K562 (cell line): ENCODE data around the gene RARG. TPM values are rescaled to one million over a fixed set of nuclear protein-coding genes. Genes with fewer than 3 reads are reported as not detected.
A peak's percentile ranks its signal among the peaks of the same experiment; 100 is the strongest.

ENCODE experiments used
- CHD1 ChIP-seq: fragments of 200-600 bp; sonication (generic); IDR thresholded peaks from one replicate; pipeline ENCODE4 v1.6.1; 2012; ENCODE audit warnings: mild to moderate bottlenecking, moderate library complexity, low read length, inconsistent platforms
- DACH1 ChIP-seq: fragments of 450-650 bp; IDR thresholded peaks from 2 replicates; pipeline ENCODE4 v1.6.1; 2018; ENCODE audit not compliant: partially characterized antibody
- GTF2E2 ChIP-seq: fragments of 200-800 bp; sonication (Bioruptor generic); IDR thresholded peaks from 2 replicates; pipeline ENCODE4 v1.6.1; 2016; ENCODE audit warnings: missing genetic modification characterization, missing compliant biosample characterization
- JUNB ChIP-seq: fragments of 450-650 bp; formaldehyde crosslinking; conservative IDR thresholded peaks from 2 replicates; pipeline ENCODE4 v1.4.0; 2020; ENCODE audit warnings: mild to moderate bottlenecking
- MAX ChIP-seq: sonication (generic); formaldehyde crosslinking; IDR thresholded peaks from 2 replicates; pipeline ENCODE4 v1.9.0; 2022; ENCODE audit warnings: mild to moderate bottlenecking, missing genetic modification reagents
- MBD2 ChIP-seq: sonication (generic); IDR thresholded peaks from 2 replicates; pipeline ENCODE4 v1.6.1; 2016; ENCODE audit warnings: low read depth, borderline replicate concordance
- MITF ChIP-seq: IDR thresholded peaks from 2 replicates; pipeline ENCODE4 v1.6.1; 2014; ENCODE audit warnings: antibody characterized with exemption
- PCBP1 ChIP-seq: fragments of 200-400 bp; formaldehyde crosslinking; IDR thresholded peaks from 2 replicates; pipeline ENCODE4 v1.6.1; 2018; ENCODE audit warnings: mild to moderate bottlenecking, low read depth, low read length; ENCODE audit not compliant: poor library complexity, severe bottlenecking
- POLR3A ChIP-seq: IDR thresholded peaks from 2 replicates; pipeline ENCODE4 v1.6.1; 2011; ENCODE audit warnings: borderline replicate concordance, mild to moderate bottlenecking, moderate library complexity; ENCODE audit not compliant: insufficient read length, insufficient read depth; ENCODE audit errors: extremely low read depth
- PTRF ChIP-seq: fragments of 450-650 bp; IDR thresholded peaks from 2 replicates; pipeline ENCODE4 v1.6.1; 2016; ENCODE audit warnings: mild to moderate bottlenecking, missing genetic modification characterization, missing compliant biosample characterization
- RCOR1 ChIP-seq, 2 experiments: IDR thresholded peaks; 2 replicates each; pipeline ENCODE4 v1.6.1; 2012; ENCODE audit warnings: low read depth in 2 of 2, low read length in 2 of 2, borderline replicate concordance in 1 of 2, improper control_type of control experiment in 1 of 2
- SIN3B ChIP-seq: fragments of 450-650 bp; IDR thresholded peaks from 2 replicates; pipeline ENCODE4 v1.6.1; 2017; ENCODE audit warnings: low read depth, mild to moderate bottlenecking, moderate library complexity
- TAF9B ChIP-seq: fragments of 450-650 bp; IDR thresholded peaks from 2 replicates; pipeline ENCODE4 v1.6.1; 2018; ENCODE audit warnings: mild to moderate bottlenecking; ENCODE audit not compliant: partially characterized antibody
- THAP12 ChIP-seq: fragments of 250-450 bp; sonication (Bioruptor Pico); IDR thresholded peaks from 2 replicates; pipeline ENCODE4 v1.9.0; 2021; ENCODE audit warnings: mild to moderate bottlenecking, inconsistent platforms
- ZBTB7A ChIP-seq: IDR thresholded peaks from 2 replicates; pipeline ENCODE4 v1.6.1; 2011; ENCODE audit warnings: low read depth, mild to moderate bottlenecking, low read length, moderate library complexity, borderline replicate concordance; ENCODE audit not compliant: control insufficient read depth
- ZNF197 ChIP-seq: fragments of 200-800 bp; sonication (Bioruptor generic); IDR thresholded peaks from 2 replicates; pipeline ENCODE4 v1.6.1; 2016; ENCODE audit warnings: low read depth, missing genetic modification characterization, missing compliant biosample characterization
- polyA plus RNA-seq, 8 experiments: library from polyadenylated mRNA; depleted of rRNA in 4 of 8; stranded (reverse) in 5 of 8; unstranded in 3 of 8; fragments of >200 nt; fragmentation: Nextera tagmentation in 2 of 8; fragmentation: Illumina TruSeq in 1 of 8; extraction: Ambion mirVana in 2 of 8; extraction: Trizol in 1 of 8; gene quantifications; 2 replicates each; pipeline versions ENCODE4 v1.2.1 to v1.2.3, GENCODE V29; 2011 to 2014; ENCODE audit warnings: inconsistent platforms in 1 of 8, missing spikeins in 1 of 8
- total RNA-seq, 7 experiments: library from RNA; depleted of rRNA in 6 of 7; stranded (reverse); fragments of >200 nt in 6 of 7; fragmentation: Illumina TruSeq in 2 of 7; extraction: Trizol in 2 of 7; gene quantifications; 2 replicates each; pipeline versions ENCODE4 v1.2.1 to v1.2.3, GENCODE V29; 2011 to 2021; ENCODE audit warnings: low replicate concordance in 1 of 7
- TF ChIP-seq, protein P1 (sequence below): sonication (generic); formaldehyde crosslinking; IDR thresholded peaks from 2 replicates; pipeline ENCODE4 v1.8.0; 2022; ENCODE audit warnings: missing genetic modification reagents, mild to moderate bottlenecking, borderline replicate concordance
- TF ChIP-seq, protein P2 (sequence below): fragments of 450-650 bp; formaldehyde crosslinking; IDR thresholded peaks from 2 replicates; pipeline ENCODE4 v1.4.0; 2022; ENCODE audit warnings: missing genetic modification characterization

The RARG gene
- total and polyA plus RNA-seq, 9 of the 15 experiments (the other 6 are each of a cell fraction or from before 2014, with no cell fraction given), result 0.18 to 7.6 (median 3.8) TPM

GRCh38 chr12:53251477-53252348 is 19.7 kb upstream of the RARG start (continued):
- TF ChIP-seq THAP12 (peak; percentile 31; the same call in 1 of the 2 replicates), CHD1 (peak; percentile 56), DACH1 (peak; percentile 50), RCOR1 (IDR thresholded peaks at IDR 0.05; ENCODE audit: borderline replicate concordance in 1 of 2, low read depth in 2 of 2, low read length in 2 of 2) (0 out of 4 replicates have a peak, but pooled peaks of 1 of the 2 experiments have one; percentile 14), GTF2E2 (tag) (peak; percentile 79; the same call in 1 of the 2 replicates), SIN3B (peak; percentile 98), POLR3A (no peak), JUNB (CRISPR knock-in tag) (no peak), PTRF (tag) (no peak), PCBP1 (peak; percentile 83), ZNF197 (0 out of 2 replicates have a peak, but pooled peaks have one; percentile 52), ZBTB7A (0 out of 2 replicates have a peak, but pooled peaks have one; percentile 45), MITF (peak; percentile 62; the same call in 1 of the 2 replicates), MAX (CRISPR knock-in tag) (peak; percentile 58), MBD2 (peak; percentile 40; the same call in 1 of the 2 replicates), TAF9B (no peak)
- TF ChIP-seq, protein P1, sequence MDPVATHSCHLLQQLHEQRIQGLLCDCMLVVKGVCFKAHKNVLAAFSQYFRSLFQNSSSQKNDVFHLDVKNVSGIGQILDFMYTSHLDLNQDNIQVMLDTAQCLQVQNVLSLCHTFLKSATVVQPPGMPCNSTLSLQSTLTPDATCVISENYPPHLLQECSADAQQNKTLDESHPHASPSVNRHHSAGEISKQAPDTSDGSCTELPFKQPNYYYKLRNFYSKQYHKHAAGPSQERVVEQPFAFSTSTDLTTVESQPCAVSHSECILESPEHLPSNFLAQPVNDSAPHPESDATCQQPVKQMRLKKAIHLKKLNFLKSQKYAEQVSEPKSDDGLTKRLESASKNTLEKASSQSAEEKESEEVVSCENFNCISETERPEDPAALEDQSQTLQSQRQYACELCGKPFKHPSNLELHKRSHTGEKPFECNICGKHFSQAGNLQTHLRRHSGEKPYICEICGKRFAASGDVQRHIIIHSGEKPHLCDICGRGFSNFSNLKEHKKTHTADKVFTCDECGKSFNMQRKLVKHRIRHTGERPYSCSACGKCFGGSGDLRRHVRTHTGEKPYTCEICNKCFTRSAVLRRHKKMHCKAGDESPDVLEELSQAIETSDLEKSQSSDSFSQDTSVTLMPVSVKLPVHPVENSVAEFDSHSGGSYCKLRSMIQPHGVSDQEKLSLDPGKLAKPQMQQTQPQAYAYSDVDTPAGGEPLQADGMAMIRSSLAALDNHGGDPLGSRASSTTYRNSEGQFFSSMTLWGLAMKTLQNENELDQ (CRISPR knock-in tag), result no peak
- TF ChIP-seq, protein P2, sequence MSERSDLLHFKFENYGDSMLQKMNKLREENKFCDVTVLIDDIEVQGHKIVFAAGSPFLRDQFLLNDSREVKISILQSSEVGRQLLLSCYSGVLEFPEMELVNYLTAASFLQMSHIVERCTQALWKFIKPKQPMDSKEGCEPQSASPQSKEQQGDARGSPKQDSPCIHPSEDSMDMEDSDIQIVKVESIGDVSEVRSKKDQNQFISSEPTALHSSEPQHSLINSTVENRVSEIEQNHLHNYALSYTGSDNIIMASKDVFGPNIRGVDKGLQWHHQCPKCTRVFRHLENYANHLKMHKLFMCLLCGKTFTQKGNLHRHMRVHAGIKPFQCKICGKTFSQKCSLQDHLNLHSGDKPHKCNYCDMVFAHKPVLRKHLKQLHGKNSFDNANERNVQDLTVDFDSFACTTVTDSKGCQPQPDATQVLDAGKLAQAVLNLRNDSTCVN, result peak; percentile 10; the same call in 1 of the 2 replicates
